ENCODE data around the gene IFITM10.

GRCh38 chr11:1767399-1768140, 17.2 kb upstream of the IFITM10 start:
- no peak for TF ChIP-seq CTCF (IDR thresholded peaks at IDR 0.05; ENCODE audit: insufficient read depth, low read length, poor library complexity, severe bottlenecking)
- TF ChIP-seq EZH2phosphoT487 (conservative IDR thresholded peaks at IDR 0.05; ENCODE audit: low read length) = no peak
